Right renal cortex interstitium (tissue), 3 donors: ENCODE measurements around the gene KRT17. TPM values are rescaled to one million over a fixed set of nuclear protein-coding genes. Genes with fewer than 3 reads are reported as not detected.
"Not testable (repeated sequence)": the region's sequence is repeated elsewhere in the genome, so short reads cannot be mapped to it uniquely, and the experiment has no call there.

ENCODE experiments used
- DNase-seq, 3 donors: peaks; one replicate each; pipeline ENCODE4 v3.0.0-alpha.2; 2013; ENCODE audit warnings: low read depth in 3 of 3, low spot score in 2 of 3
- polyA plus RNA-seq, 3 donors: library from polyadenylated mRNA; unstranded; fragments of 120-200 nt; gene quantifications; one replicate each; pipeline ENCODE4 v1.2.1, GENCODE V29; 2013; ENCODE audit not compliant: insufficient read length in 3 of 3

Gene KRT17
- polyA plus RNA-seq, 3 donors: 0.98 to 1.6 (median 1.2) TPM

DNA sequence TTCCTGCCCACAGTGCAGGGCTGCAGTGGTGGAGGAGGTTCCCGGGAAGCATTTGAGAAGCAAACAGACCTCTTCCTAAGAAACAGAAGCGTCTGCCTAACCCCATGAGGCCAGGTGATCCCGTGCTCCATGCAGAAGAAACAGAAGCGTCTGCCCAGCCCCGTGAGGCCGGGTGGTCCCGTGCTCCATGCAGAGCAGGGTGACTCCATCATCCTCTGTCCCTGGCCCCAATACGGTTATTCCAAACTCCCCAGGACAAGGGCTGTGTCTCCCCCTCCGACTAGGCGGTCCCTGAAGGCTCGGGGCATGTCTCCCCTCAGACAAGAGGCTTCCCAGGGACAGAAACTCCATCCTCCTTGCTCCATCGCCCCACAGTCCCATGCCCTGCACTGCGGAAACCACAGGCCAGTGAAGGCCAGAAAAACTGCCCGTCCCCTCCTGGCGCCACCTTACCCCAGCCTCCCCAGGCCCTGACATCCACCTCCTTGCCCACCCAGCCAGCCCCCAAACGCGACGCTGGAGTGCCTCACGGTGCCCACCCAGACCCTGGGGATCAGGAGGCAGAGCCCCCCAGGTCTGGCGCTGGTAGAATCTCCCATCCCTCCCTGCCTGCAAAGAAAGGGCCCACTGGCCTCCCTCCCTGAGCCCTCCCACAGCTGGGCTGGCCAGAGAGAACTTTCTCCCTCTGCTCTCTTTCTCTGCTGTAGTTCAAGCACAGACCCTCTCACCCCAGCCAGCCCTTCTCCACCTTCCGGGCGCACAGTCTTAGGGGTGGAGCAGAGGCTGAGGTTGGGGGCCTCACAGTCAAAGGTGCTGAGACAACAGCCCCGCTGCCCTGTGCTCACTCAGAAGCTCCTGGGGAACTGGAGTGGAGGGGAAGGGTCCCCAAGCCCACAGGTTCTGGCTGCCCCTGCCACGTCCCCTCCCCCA is 30.6 kb upstream of the KRT17 start:
- no peak for DNase-seq

- DNase-seq: no peak
These were observed 29.7 kb upstream of the KRT17 start for GRCh38 chr17:41653892-41654677.

GRCh38 chr17:41653421-41653820 is 29.0 kb upstream of the KRT17 start:
- no peak for DNase-seq

DNA sequence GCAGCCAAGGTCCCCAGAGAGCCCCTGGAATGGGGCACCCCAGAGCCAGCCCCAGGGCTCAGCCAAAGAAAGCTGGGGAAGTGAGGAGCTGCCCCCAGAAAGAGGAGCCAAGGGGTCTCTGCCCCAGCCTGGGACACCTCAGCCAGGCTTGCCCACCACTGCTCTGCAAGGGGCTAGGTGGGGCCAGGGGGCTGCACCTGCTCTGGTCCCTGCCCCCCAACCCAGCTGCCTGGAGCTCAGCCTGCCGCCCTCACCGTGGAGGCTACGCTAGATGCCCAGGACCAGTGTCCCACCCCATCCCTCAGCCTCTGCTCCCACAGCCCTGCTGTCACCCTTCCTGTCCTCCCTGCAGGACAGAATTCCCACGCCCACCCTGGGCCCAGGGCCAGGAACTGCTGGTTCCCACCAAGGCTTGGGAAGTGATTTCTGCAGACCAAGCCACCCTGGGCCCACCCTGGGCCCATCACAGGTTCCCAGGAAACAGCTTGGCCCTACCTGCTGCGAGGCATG is 28.1 kb upstream of the KRT17 start:
- DNase-seq: no peak

DNA sequence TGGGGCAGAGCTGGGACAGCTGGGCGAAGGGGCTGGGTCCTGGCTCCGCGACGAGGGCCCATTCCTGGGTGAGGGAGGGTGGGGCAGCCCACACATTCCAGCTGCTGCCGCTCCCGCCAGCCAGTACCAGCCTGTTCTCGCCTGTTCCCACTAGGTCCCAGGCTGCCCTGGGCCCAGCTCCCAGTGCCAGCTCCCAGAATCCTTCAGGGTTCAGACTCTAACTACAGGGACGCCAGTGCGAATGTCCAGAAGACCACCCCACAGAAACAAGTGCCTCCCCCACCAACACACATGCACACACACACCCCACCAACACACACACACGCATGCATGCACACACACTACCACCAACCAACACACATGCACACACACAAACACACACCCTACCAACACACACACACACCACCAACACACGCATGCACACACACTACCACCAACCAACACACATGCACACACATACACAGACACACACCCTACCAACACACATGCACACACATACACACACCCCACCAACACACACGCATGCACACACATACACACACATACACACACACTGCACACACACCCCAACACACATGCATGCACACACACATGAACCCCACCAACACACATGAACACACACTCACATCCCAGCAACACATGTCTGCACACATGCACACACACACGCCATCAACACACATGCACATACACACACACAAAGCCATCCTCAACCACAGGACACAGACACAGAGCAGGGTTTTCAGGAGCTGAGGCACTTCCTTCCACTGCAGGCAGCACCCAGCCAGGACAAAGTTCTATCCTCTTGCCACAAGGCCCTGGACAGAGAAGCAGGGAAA is 27.5 kb upstream of the KRT17 start:
- no peak for DNase-seq

DNA sequence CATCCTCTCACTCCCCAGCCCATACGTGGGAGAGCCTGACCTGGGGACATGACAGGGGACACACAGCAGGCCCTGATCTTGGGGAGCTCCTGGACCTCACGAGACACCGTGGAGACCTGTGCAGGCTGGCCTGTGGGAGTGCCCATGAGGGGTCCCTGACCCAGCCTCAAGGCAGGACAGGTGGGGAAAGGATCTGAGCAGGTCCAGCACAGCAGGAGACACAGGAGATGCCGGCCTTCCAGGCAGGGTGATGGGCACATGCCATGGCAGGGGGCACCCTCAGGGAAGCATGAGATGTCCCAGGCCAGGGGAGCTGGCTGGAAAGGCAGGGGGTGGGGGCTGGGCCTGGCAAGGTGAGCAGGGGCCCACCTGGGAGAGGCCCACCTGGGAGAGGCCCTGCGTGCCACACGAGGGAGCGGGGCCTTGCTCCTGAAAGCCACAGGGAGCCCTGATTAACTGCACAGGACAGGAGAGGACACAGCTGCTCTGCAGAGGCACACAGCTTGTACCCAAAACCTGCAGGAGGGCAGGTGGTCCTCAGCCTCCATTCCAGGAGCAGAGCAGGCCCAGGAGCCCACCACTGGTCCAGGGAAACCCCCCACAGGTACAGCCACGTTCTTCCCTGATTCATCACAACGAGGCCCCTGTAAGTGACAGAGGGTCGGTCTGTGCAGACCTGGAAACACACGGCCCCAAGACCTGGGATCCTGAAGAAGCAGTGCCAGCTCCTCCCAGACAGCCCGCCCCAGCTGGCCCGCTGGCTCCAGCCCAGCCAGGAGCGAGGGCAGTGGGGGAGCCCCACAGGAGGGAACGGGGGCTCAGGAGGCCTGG is 26.6 kb upstream of the KRT17 start:
- DNase-seq: no peak

GRCh38 chr17:41649923-41650519 is 25.6 kb upstream of the KRT17 start:
- no peak for DNase-seq

- no peak for DNase-seq
These were observed 24.2 kb upstream of the KRT17 start for GRCh38 chr17:41648411-41649195.

GRCh38 chr17:41647940-41648410 is 23.6 kb upstream of the KRT17 start:
- DNase-seq: no peak

GRCh38 chr17:41647038-41647813 is 22.9 kb upstream of the KRT17 start:
- no peak for DNase-seq

- no peak for DNase-seq
These were observed 18.1 kb upstream of the KRT17 start for GRCh38 chr17:41642252-41643156.

GRCh38 chr17:41640596-41640995 is 16.2 kb upstream of the KRT17 start:
- DNase-seq: not testable (repeated sequence)

GRCh38 chr17:41639492-41640473 is 15.4 kb upstream of the KRT17 start:
- DNase-seq: no peak

DNA sequence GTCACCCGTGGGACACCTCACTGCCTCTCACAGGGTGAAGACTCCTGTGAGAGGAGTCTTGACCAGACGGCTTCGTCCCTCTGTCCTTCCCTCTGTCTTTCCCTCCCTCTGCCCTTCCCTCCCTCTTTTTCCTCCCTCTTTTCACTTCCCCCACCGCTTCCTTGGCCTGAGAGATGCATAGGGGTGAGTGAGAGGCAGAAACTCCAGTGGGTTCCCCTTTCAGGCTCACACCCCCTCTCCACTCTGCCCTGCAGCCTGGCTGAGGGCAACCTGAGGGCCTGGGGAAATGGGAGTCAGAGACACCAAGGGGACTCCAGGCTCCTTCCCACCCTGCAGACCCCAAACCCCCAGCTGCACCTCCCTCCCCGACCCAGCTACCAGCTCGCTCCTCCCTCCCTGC is 14.6 kb upstream of the KRT17 start:
- no peak for DNase-seq

- no peak for DNase-seq
These were observed 13.8 kb upstream of the KRT17 start for GRCh38 chr17:41638194-41638593.
